Cardiac muscle cell (in vitro differentiated cells and primary cell): Measurements from ENCODE around the gene NNMT. TPM values are rescaled to one million over a fixed set of nuclear protein-coding genes. Genes with fewer than 3 reads are reported as not detected.

Experiments
- DNase-seq, 2 donors: peaks; one replicate each; pipeline versions ENCODE4 v3.0.0 to v3.0.0-alpha.2; 2010 to 2017; ENCODE audit warnings: low read depth in 1 of 2, low spot score in 1 of 2
- H3K27ac ChIP-seq: fragments of 200-600 bp; sonication (generic); 2 replicates; pipeline ENCODE4 v1.5.1; 2016
- H3K27me3 ChIP-seq: fragments of 200-600 bp; sonication (generic); 2 replicates; pipeline ENCODE4 v1.6.0; 2016; ENCODE audit warnings: control low read depth
- H3K36me3 ChIP-seq: fragments of 200-600 bp; sonication (generic); 2 replicates; pipeline ENCODE4 v1.5.1; 2016; ENCODE audit warnings: control low read depth
- H3K4me1 ChIP-seq: fragments of 200-600 bp; sonication (generic); 2 replicates; pipeline ENCODE4 v1.8.1; 2017; ENCODE audit warnings: low read depth, mild to moderate bottlenecking, mixed run types
- H3K4me3 ChIP-seq: fragments of 200-600 bp; sonication (generic); 2 replicates; pipeline ENCODE4 v1.5.1; 2016; ENCODE audit warnings: mild to moderate bottlenecking
- H3K9me3 ChIP-seq: fragments of 200-600 bp; sonication (generic); 2 replicates; pipeline ENCODE4 v1.5.1; 2017; ENCODE audit warnings: low read depth, mild to moderate bottlenecking, control low read depth
- polyA plus RNA-seq: library from polyadenylated mRNA; unstranded; fragments of >200 nt; fragmentation: Nextera tagmentation; extraction: Ambion mirVana; gene quantifications from 2 replicates; pipeline ENCODE4 v1.2.1, GENCODE V29; 2016
- total RNA-seq: library from RNA; depleted of rRNA; stranded (reverse); fragments of >200 nt; gene quantifications from 2 replicates; pipeline ENCODE4 v1.2.3, GENCODE V29; 2016
- TF ChIP-seq, protein P1 (sequence below): IDR thresholded peaks from 2 replicates; pipeline ENCODE4 v1.5.1; 2012; ENCODE audit warnings: low read depth, mild to moderate bottlenecking, low read length

The NNMT gene
- total and polyA plus RNA-seq, 2 experiments from 2014 or later, result 2.0 TPM; not detected in 1

- Histone ChIP-seq H3K4me3 (no peak overlapping the region), H3K9me3 (no peaks in the 10 kb centered on the region), H3K36me3 (no peaks in the 10 kb centered on the region), H3K27ac (no peak overlapping the region), H3K4me1 (no peaks in the 10 kb centered on the region), H3K27me3 (peaks cover 4% of the 10 kb centered on the region)
- TF ChIP-seq, protein P1, sequence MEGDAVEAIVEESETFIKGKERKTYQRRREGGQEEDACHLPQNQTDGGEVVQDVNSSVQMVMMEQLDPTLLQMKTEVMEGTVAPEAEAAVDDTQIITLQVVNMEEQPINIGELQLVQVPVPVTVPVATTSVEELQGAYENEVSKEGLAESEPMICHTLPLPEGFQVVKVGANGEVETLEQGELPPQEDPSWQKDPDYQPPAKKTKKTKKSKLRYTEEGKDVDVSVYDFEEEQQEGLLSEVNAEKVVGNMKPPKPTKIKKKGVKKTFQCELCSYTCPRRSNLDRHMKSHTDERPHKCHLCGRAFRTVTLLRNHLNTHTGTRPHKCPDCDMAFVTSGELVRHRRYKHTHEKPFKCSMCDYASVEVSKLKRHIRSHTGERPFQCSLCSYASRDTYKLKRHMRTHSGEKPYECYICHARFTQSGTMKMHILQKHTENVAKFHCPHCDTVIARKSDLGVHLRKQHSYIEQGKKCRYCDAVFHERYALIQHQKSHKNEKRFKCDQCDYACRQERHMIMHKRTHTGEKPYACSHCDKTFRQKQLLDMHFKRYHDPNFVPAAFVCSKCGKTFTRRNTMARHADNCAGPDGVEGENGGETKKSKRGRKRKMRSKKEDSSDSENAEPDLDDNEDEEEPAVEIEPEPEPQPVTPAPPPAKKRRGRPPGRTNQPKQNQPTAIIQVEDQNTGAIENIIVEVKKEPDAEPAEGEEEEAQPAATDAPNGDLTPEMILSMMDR, result no peak
- DNase-seq, result peak in 1 of 2 donors; percentile 59
Observed at GRCh38 chr11:114281388-114281956, 14.7 kb upstream of the NNMT start.

DNA sequence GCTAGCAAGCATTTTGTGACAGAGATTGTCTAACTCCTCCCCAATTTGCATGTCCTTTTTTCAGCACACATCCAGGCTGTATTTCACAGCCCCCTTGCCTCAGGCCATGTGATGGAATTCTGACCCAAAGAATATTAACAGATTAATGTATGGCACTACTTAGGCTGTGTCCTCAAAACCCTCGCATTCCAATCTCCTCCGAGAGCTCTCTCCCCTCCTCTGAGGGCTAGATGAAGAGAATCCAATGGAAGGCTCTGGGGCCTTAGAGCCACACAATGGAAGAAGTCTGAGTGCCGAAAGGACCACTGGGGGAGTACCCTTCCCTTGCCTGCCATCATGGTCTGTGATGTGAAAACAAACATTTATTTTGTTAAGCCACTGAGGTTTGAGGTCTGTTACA lies 13.7 kb upstream of the NNMT start:
- no peak for DNase-seq
- Histone ChIP-seq H3K27ac (no peak overlapping the region), H3K36me3 (no peaks in the 10 kb centered on the region), H3K9me3 (no peaks in the 10 kb centered on the region), H3K4me3 (no peak overlapping the region), H3K27me3 (peaks cover 4% of the 10 kb centered on the region), H3K4me1 (no peaks in the 10 kb centered on the region)
- TF ChIP-seq, protein P1, result no peak

DNA sequence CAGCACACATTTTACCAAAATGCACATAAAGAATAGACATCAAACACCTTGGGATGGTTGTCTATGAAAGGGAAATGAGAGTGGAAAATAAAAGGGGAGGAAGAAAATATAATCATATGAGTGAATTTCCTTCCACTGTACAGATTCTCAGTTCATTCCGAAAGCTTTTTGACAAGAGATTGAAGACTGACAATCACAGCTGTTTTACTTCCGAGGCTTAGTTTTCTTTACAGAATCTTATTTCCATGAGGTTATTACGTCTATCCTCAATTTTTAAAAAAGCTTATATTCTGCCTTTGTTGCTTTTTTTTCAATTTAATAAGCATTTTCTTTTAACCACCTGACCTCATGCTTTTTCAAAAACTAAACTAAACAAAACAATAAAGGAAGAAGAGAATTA lies 12.8 kb upstream of the NNMT start:
- TF ChIP-seq, protein P1, result no peak
- Histone ChIP-seq H3K4me3 (no peak overlapping the region), H3K27ac (no peak overlapping the region), H3K9me3 (no peaks in the 10 kb centered on the region), H3K27me3 (no peaks in the 10 kb centered on the region), H3K36me3 (no peaks in the 10 kb centered on the region), H3K4me1 (no peaks in the 10 kb centered on the region)
- DNase-seq, result no peak

- no peak for DNase-seq
- Histone ChIP-seq H3K36me3 (no peaks in the 10 kb centered on the region), H3K27me3 (no peaks in the 10 kb centered on the region), H3K27ac (no peak overlapping the region), H3K4me1 (no peaks in the 10 kb centered on the region), H3K9me3 (no peaks in the 10 kb centered on the region), H3K4me3 (no peak overlapping the region)
- TF ChIP-seq, protein P1, result no peak
Observed at GRCh38 chr11:114284021-114284420, 12.2 kb upstream of the NNMT start.

DNA sequence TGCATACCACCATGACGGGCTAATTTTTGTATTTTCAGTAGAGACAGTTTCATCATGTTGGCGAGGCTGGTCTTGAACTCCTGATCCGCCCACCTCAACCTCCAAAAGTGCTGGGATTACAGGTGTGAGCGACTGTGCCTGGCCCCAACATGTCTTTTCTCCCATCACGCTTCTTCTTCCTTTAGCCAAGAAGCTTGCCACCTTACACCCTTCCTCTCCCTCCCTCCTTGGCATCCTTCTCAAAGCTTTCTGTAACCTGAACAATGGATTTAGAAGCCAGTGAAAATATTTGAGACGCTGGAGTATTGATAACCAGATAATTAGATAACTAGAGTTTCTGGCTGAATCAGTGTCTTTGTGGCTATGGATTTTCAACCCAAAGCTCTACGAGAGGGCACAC lies 11.3 kb upstream of the NNMT start:
- no peak for DNase-seq
- H3K27me3 ChIP-seq, result no peaks in the 10 kb centered on the region
- H3K4me3 ChIP-seq, result no peak overlapping the region
- TF ChIP-seq, protein P1, result no peak
- no peaks in the 10 kb centered on the region for H3K36me3 ChIP-seq
- H3K4me1 ChIP-seq, result no peaks in the 10 kb centered on the region
- H3K27ac ChIP-seq, result no peak overlapping the region
- H3K9me3 ChIP-seq, result no peaks in the 10 kb centered on the region
